Suprapubic skin (tissue), 3 donors: ENCODE data around the gene TTC39C.

Experiments
- EP300 ChIP-seq: sonication (generic); formaldehyde crosslinking; IDR thresholded peaks from one replicate; pipeline ENCODE4 v1.6.1; 2017; ENCODE audit warnings: antibody characterized with exemption
- POLR2A ChIP-seq, 2 donors: fragments of 450-650 bp; IDR thresholded peaks; one replicate each; pipeline ENCODE4 v1.6.1; 2017; ENCODE audit warnings: antibody characterized with exemption in 2 of 2, mild to moderate bottlenecking in 2 of 2, moderate library complexity in 2 of 2
- TF ChIP-seq, protein P1 (sequence below), 2 donors: fragments of 200-600 bp in 1 of 2; fragments of 450-650 bp in 1 of 2; sonication (generic) in 1 of 2; IDR thresholded peaks; one replicate each; pipeline ENCODE4 v1.5.1; 2016 to 2019; ENCODE audit warnings: antibody characterized with exemption in 2 of 2, mild to moderate bottlenecking in 1 of 2, moderate library complexity in 1 of 2

DNA sequence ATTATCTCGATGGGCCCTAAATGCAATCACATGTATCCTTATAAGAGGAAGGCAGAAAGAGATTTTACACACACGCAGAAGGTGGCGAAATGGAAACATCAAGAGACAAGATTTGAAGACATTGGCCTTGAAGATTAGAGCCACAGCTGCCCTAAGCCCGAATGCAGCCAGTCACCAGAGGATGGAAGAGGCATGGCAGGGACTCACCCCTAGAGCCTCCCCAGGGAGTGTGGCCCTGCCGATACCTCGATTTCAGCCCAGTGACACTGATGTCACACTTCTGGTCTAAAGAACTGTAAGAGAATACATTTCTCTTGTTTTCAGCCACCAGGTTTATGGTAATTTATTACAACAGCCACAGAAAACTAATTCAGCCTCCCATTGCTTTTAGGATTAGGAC, 17.4 kb downstream of the TTC39C start:
- TF ChIP-seq EP300: no peak
- TF ChIP-seq, protein P1, sequence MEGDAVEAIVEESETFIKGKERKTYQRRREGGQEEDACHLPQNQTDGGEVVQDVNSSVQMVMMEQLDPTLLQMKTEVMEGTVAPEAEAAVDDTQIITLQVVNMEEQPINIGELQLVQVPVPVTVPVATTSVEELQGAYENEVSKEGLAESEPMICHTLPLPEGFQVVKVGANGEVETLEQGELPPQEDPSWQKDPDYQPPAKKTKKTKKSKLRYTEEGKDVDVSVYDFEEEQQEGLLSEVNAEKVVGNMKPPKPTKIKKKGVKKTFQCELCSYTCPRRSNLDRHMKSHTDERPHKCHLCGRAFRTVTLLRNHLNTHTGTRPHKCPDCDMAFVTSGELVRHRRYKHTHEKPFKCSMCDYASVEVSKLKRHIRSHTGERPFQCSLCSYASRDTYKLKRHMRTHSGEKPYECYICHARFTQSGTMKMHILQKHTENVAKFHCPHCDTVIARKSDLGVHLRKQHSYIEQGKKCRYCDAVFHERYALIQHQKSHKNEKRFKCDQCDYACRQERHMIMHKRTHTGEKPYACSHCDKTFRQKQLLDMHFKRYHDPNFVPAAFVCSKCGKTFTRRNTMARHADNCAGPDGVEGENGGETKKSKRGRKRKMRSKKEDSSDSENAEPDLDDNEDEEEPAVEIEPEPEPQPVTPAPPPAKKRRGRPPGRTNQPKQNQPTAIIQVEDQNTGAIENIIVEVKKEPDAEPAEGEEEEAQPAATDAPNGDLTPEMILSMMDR (IDR thresholded peaks at IDR 0.05): no peak
- TF ChIP-seq POLR2A (IDR thresholded peaks at IDR 0.05): no peak
